ENCODE measurements around the gene NEK1.

Gene NEK1

GRCh38 chr4:169622566-169622965 is 10.2 kb upstream of the NEK1 start:
- H3K4me1 Mint-ChIP-seq = peaks cover 69% of the 10 kb centered on the region
- no peaks in the 10 kb centered on the region for H3K9me3 Mint-ChIP-seq
- ATAC-seq (replicated peaks; ENCODE audit: extremely low read depth, poor library complexity, severe bottlenecking) = no peak
- no peaks in the 10 kb centered on the region for H3K27me3 Mint-ChIP-seq
- H3K4me3 Mint-ChIP-seq = peak overlapping the region; percentile 91
- H3K36me3 Mint-ChIP-seq (ENCODE audit: insufficient read depth) = peaks cover 26% of the 10 kb centered on the region
- peak overlapping the region; percentile 96 for H3K27ac Mint-ChIP-seq (ENCODE audit: low read depth)
- DNase-seq (ENCODE audit: low spot score in 2 of 2) = no peak

GRCh38 chr4:169621731-169622492 is 9.5 kb upstream of the NEK1 start:
- Mint-ChIP-seq H3K36me3 (ENCODE audit: insufficient read depth) (peaks cover 26% of the 10 kb centered on the region), H3K27ac (ENCODE audit: low read depth) (peak overlapping the region; percentile 96), H3K4me3 (peak overlapping the region; percentile 91), H3K27me3 (no peaks in the 10 kb centered on the region), H3K9me3 (no peaks in the 10 kb centered on the region), H3K4me1 (peaks cover 63% of the 10 kb centered on the region)
- ATAC-seq (replicated peaks; ENCODE audit: extremely low read depth, poor library complexity, severe bottlenecking) (peak; percentile 34), DNase-seq (ENCODE audit: low spot score in 2 of 2) (peak in 1 of 2 donors; percentile 53)

GRCh38 chr4:169620880-169621248 is 8.5 kb upstream of the NEK1 start:
- peak overlapping the region; percentile 91 for H3K4me3 Mint-ChIP-seq
- peak in 1 of 2 donors; percentile 31 for DNase-seq (ENCODE audit: low spot score in 2 of 2)
- no peak for ATAC-seq (replicated peaks; ENCODE audit: extremely low read depth, poor library complexity, severe bottlenecking)
- H3K4me1 Mint-ChIP-seq = peaks cover 58% of the 10 kb centered on the region
- no peaks in the 10 kb centered on the region for H3K27me3 Mint-ChIP-seq
- H3K36me3 Mint-ChIP-seq (ENCODE audit: insufficient read depth) = peaks cover 26% of the 10 kb centered on the region
- peak overlapping the region; percentile 96 for H3K27ac Mint-ChIP-seq (ENCODE audit: low read depth)
- no peaks in the 10 kb centered on the region for H3K9me3 Mint-ChIP-seq

GRCh38 chr4:169619958-169620879 is 7.8 kb upstream of the NEK1 start, which contains the start of gene CLCN3:
TSS of gene CLCN3 (plus strand) at chr4:169620578. CDS start at chr4:169635929, 15,351 bp downstream.
- Mint-ChIP-seq H3K27ac (ENCODE audit: low read depth) (peak within 1 kb of the TSS; percentile 96), H3K4me3 (peak within 1 kb of the TSS; percentile 91), H3K4me1 (peaks cover 52% of the 10 kb centered on the region), H3K36me3 (ENCODE audit: insufficient read depth) (peaks cover 26% of the 10 kb centered on the region), H3K9me3 (no peaks in the 10 kb centered on the region), H3K27me3 (no peaks in the 10 kb centered on the region)
- peak; percentile 80 to 89 for DNase-seq (ENCODE audit: low spot score in 2 of 2)
- peak; percentile 74 for ATAC-seq (replicated peaks; ENCODE audit: extremely low read depth, poor library complexity, severe bottlenecking)

- H3K27ac Mint-ChIP-seq (ENCODE audit: low read depth) = peak overlapping the region; percentile 96
- H3K4me3 Mint-ChIP-seq = peak overlapping the region; percentile 91
- DNase-seq (ENCODE audit: low spot score in 2 of 2) (peak; percentile 50 to 66), ATAC-seq (replicated peaks; ENCODE audit: extremely low read depth, poor library complexity, severe bottlenecking) (peak; percentile 57)
- H3K9me3 Mint-ChIP-seq = no peaks in the 10 kb centered on the region
- no peaks in the 10 kb centered on the region for H3K27me3 Mint-ChIP-seq
- H3K36me3 Mint-ChIP-seq (ENCODE audit: insufficient read depth) = peaks cover 23% of the 10 kb centered on the region
- H3K4me1 Mint-ChIP-seq = peaks cover 48% of the 10 kb centered on the region
These were observed 7.2 kb upstream of the NEK1 start for GRCh38 chr4:169619518-169619957.

- Mint-ChIP-seq H3K27ac (ENCODE audit: low read depth) (peak overlapping the region; percentile 96), H3K36me3 (ENCODE audit: insufficient read depth) (peaks cover 23% of the 10 kb centered on the region), H3K4me1 (peaks cover 48% of the 10 kb centered on the region), H3K4me3 (peak overlapping the region; percentile 91), H3K27me3 (no peaks in the 10 kb centered on the region), H3K9me3 (no peaks in the 10 kb centered on the region)
- ATAC-seq (replicated peaks; ENCODE audit: extremely low read depth, poor library complexity, severe bottlenecking) = no peak
- no peak for DNase-seq (ENCODE audit: low spot score in 2 of 2)
These were observed 6.6 kb upstream of the NEK1 start for GRCh38 chr4:169618986-169619385.

GRCh38 chr4:169618286-169618685 is 5.9 kb upstream of the NEK1 start:
- Mint-ChIP-seq H3K27ac (ENCODE audit: low read depth) (peak overlapping the region; percentile 96), H3K36me3 (ENCODE audit: insufficient read depth) (peaks cover 23% of the 10 kb centered on the region), H3K9me3 (no peaks in the 10 kb centered on the region), H3K4me3 (peak overlapping the region; percentile 91), H3K4me1 (peaks cover 45% of the 10 kb centered on the region), H3K27me3 (no peaks in the 10 kb centered on the region)
- DNase-seq (ENCODE audit: low spot score in 2 of 2) (no peak), ATAC-seq (replicated peaks; ENCODE audit: extremely low read depth, poor library complexity, severe bottlenecking) (no peak)

- no peaks in the 10 kb centered on the region for H3K27me3 Mint-ChIP-seq
- H3K4me3 Mint-ChIP-seq = no peak overlapping the region
- peaks cover 44% of the 10 kb centered on the region for H3K4me1 Mint-ChIP-seq
- no peak for ATAC-seq (replicated peaks; ENCODE audit: extremely low read depth, poor library complexity, severe bottlenecking)
- H3K9me3 Mint-ChIP-seq = no peaks in the 10 kb centered on the region
- H3K27ac Mint-ChIP-seq (ENCODE audit: low read depth) = no peak overlapping the region
- H3K36me3 Mint-ChIP-seq (ENCODE audit: insufficient read depth) = peaks cover 30% of the 10 kb centered on the region
- DNase-seq (ENCODE audit: low spot score in 2 of 2) = no peak
These were observed 4.9 kb upstream of the NEK1 start for GRCh38 chr4:169617306-169617705.

GRCh38 chr4:169616846-169617245 is 4.5 kb upstream of the NEK1 start:
- ATAC-seq (replicated peaks; ENCODE audit: extremely low read depth, poor library complexity, severe bottlenecking) = no peak
- Mint-ChIP-seq H3K9me3 (no peaks in the 10 kb centered on the region), H3K4me3 (no peak overlapping the region), H3K27me3 (no peaks in the 10 kb centered on the region), H3K4me1 (peaks cover 44% of the 10 kb centered on the region), H3K36me3 (ENCODE audit: insufficient read depth) (peaks cover 31% of the 10 kb centered on the region), H3K27ac (ENCODE audit: low read depth) (no peak overlapping the region)
- DNase-seq (ENCODE audit: low spot score in 2 of 2) = no peak

- H3K4me3 Mint-ChIP-seq = no peak overlapping the region
- ATAC-seq (replicated peaks; ENCODE audit: extremely low read depth, poor library complexity, severe bottlenecking) (no peak), DNase-seq (ENCODE audit: low spot score in 2 of 2) (no peak)
- H3K4me1 Mint-ChIP-seq = peaks cover 45% of the 10 kb centered on the region
- no peaks in the 10 kb centered on the region for H3K27me3 Mint-ChIP-seq
- H3K36me3 Mint-ChIP-seq (ENCODE audit: insufficient read depth) = peaks cover 24% of the 10 kb centered on the region
- H3K9me3 Mint-ChIP-seq = no peaks in the 10 kb centered on the region
- no peak overlapping the region for H3K27ac Mint-ChIP-seq (ENCODE audit: low read depth)
These were observed 3.2 kb upstream of the NEK1 start for GRCh38 chr4:169615467-169616106.

GRCh38 chr4:169612871-169613859 is 782 bp upstream of the NEK1 start:
- no peaks in the 10 kb centered on the region for H3K9me3 Mint-ChIP-seq
- no peaks in the 10 kb centered on the region for H3K27me3 Mint-ChIP-seq
- DNase-seq (ENCODE audit: low spot score in 2 of 2) (peak; percentile 56 to 61), ATAC-seq (replicated peaks; ENCODE audit: extremely low read depth, poor library complexity, severe bottlenecking) (peak; percentile 38)
- peaks cover 13% of the 10 kb centered on the region for H3K36me3 Mint-ChIP-seq (ENCODE audit: insufficient read depth)
- H3K4me1 Mint-ChIP-seq = peaks cover 33% of the 10 kb centered on the region
- peak overlapping the region; percentile 99 for H3K4me3 Mint-ChIP-seq
- H3K27ac Mint-ChIP-seq (ENCODE audit: low read depth) = peak overlapping the region; percentile 98
